H1 (cell line): ENCODE results near the gene GOLGA3. TPM values are rescaled to one million over a fixed set of nuclear protein-coding genes. Genes with fewer than 3 reads are reported as not detected.

Experiments
- CTCF ChIA-PET: fragments of 300-600 bp; sonication (Branson Sonifier 250); formaldehyde crosslinking; loops from one replicate; lab custom pipeline; 2021; ENCODE audit not compliant: partially characterized antibody; lab: Charles Lee
- POLR2A ChIA-PET: fragments of 300-600 bp; sonication (Branson Sonifier 250); formaldehyde crosslinking; loops from one replicate; lab custom pipeline; 2021; ENCODE audit warnings: inconsistent platforms; ENCODE audit not compliant: partially characterized antibody; lab: Charles Lee
- DNase-seq, 2 experiments: peaks; one replicate each; pipeline versions ENCODE4 v3.0.0 to v3.0.0-alpha.2; 2010 to 2022; ENCODE audit warnings: low spot score in 2 of 2, low read depth in 1 of 2, mixed read lengths in 1 of 2
- FAIRE-seq: peaks from 2 replicates; lab custom pipeline; 2011; peaks lifted over from hg19 to GRCh38; lab: Jason Lieb, UNC
- H2AFZ ChIP-seq: 2 replicates; pipeline ENCODE4 v1.8.1; 2012; ENCODE audit warnings: low read length, inconsistent platforms
- H2AK5ac ChIP-seq: 2 replicates; pipeline ENCODE4 v1.6.1; 2013; ENCODE audit warnings: low read depth, low read length
- H2BK120ac ChIP-seq: replicated peaks from 2 replicates; pipeline ENCODE3; 2013; ENCODE audit warnings: low read depth, low read length, inconsistent platforms
- H2BK12ac ChIP-seq: 2 replicates; pipeline ENCODE4 v1.6.1; 2013; ENCODE audit warnings: low read depth, low read length
- H2BK15ac ChIP-seq: 2 replicates; pipeline ENCODE4 v1.6.1; 2013; ENCODE audit warnings: low read length
- H2BK20ac ChIP-seq: 2 replicates; pipeline ENCODE4 v1.6.1; 2013; ENCODE audit warnings: low read length
- H2BK5ac ChIP-seq: 2 replicates; pipeline ENCODE4 v1.6.1; 2013; ENCODE audit warnings: low read depth, low read length
- H3K14ac ChIP-seq: 2 replicates; pipeline ENCODE4 v1.6.1; 2013; ENCODE audit warnings: inconsistent platforms; ENCODE audit not compliant: insufficient read length
- H3K18ac ChIP-seq: 2 replicates; pipeline ENCODE4 v1.6.1; 2013; ENCODE audit warnings: low read length; ENCODE audit errors: extremely low read depth
- H3K23ac ChIP-seq: 2 replicates; pipeline ENCODE4 v1.6.1; 2013; ENCODE audit warnings: inconsistent platforms; ENCODE audit not compliant: insufficient read length
- H3K23me2 ChIP-seq: 2 replicates; pipeline ENCODE4 v1.6.1; 2013; ENCODE audit warnings: low read depth, low read length
- H3K27ac ChIP-seq: 2 replicates; pipeline ENCODE4 v1.6.1; 2011; ENCODE audit warnings: low read depth, low read length, inconsistent platforms
- H3K27me3 ChIP-seq, 4 experiments: replicated peaks in 1 of 4; 1 replicate in 1 of 4; 2 replicates in 3 of 4; pipeline versions ENCODE4 v1.6.1 to v1.8.1; 2011 to 2013; ENCODE audit warnings: low read length in 3 of 4, mild to moderate bottlenecking in 3 of 4, inconsistent platforms in 2 of 4, mixed read lengths in 2 of 4, moderate library complexity in 1 of 4; ENCODE audit not compliant: control insufficient read depth in 3 of 4, insufficient read depth in 3 of 4; ENCODE audit errors: extremely low read depth in 1 of 4
- H3K36me3 ChIP-seq, 4 experiments: 2 replicates each; pipeline versions ENCODE4 v1.6.1 to v1.8.1; 2011 to 2013; ENCODE audit warnings: mild to moderate bottlenecking in 4 of 4, low read length in 3 of 4, moderate library complexity in 2 of 4, control low read depth in 1 of 4, inconsistent platforms in 1 of 4; ENCODE audit not compliant: insufficient read depth in 4 of 4, control insufficient read depth in 2 of 4
- H3K4ac ChIP-seq: replicated peaks from 2 replicates; pipeline ENCODE3; 2013; ENCODE audit warnings: low read length, low read depth, mixed read lengths, inconsistent platforms; ENCODE audit not compliant: insufficient read length
- H3K4me1 ChIP-seq, 4 experiments: replicated peaks in 1 of 4; 1 replicate in 1 of 4; 2 replicates in 3 of 4; pipeline versions ENCODE4 v1.6.1 to v1.8.1; 2011 to 2013; ENCODE audit warnings: low read length in 3 of 4, inconsistent platforms in 2 of 4, mixed read lengths in 1 of 4; ENCODE audit not compliant: insufficient read depth in 4 of 4, control insufficient read depth in 3 of 4
- H3K4me2 ChIP-seq, 2 experiments: 2 replicates each; pipeline versions ENCODE4 v1.6.1 to v1.8.1; 2011 to 2013; ENCODE audit warnings: low read depth in 2 of 2, low read length in 2 of 2, control low read depth in 1 of 2, inconsistent platforms in 1 of 2, mild to moderate bottlenecking in 1 of 2; ENCODE audit not compliant: insufficient read depth in 1 of 2
- H3K4me3 ChIP-seq, 4 experiments: fragments of 200-600, 300-600 bp in 1 of 4; sonication (generic), shearing (Covaris generic), sonication (Bioruptor Twin) in 1 of 4; 2 replicates each; pipeline versions ENCODE4 v1.5.1 to v1.8.1; 2011 to 2016; ENCODE audit warnings: low read length in 4 of 4, low read depth in 3 of 4, control low read depth in 2 of 4, inconsistent platforms in 2 of 4, mild to moderate bottlenecking in 2 of 4, mixed read lengths in 1 of 4, moderate library complexity in 1 of 4; ENCODE audit not compliant: insufficient read depth in 2 of 4; ENCODE audit errors: extremely low read depth in 1 of 4
- H3K56ac ChIP-seq: replicated peaks from 2 replicates; pipeline ENCODE3; 2013; ENCODE audit warnings: low read depth, mild to moderate bottlenecking, mixed read lengths, low read length, inconsistent platforms; ENCODE audit not compliant: insufficient read length
- H3K79me1 ChIP-seq: 2 replicates; pipeline ENCODE4 v1.6.1; 2013; ENCODE audit warnings: low read depth, low read length, control low read depth
- H3K79me2 ChIP-seq, 2 experiments: 2 replicates each; pipeline versions ENCODE4 v1.6.1 to v1.8.1; 2012 to 2013; ENCODE audit warnings: low read length in 2 of 2, mild to moderate bottlenecking in 2 of 2, inconsistent platforms in 1 of 2; ENCODE audit not compliant: insufficient read depth in 2 of 2, control insufficient read depth in 1 of 2
- H3K9ac ChIP-seq, 4 experiments: replicated peaks in 1 of 4; 1 replicate in 1 of 4; 2 replicates in 3 of 4; pipeline versions ENCODE4 v1.6.1 to v1.8.1; 2011 to 2013; ENCODE audit warnings: low read depth in 3 of 4, low read length in 3 of 4, control low read depth in 2 of 4, mild to moderate bottlenecking in 2 of 4, moderate library complexity in 2 of 4, inconsistent platforms in 1 of 4; ENCODE audit errors: extremely low read depth in 1 of 4
- H3K9me3 ChIP-seq, 2 experiments: 2 replicates each; pipeline versions ENCODE4 v1.6.1 to v1.8.1; 2012 to 2013; ENCODE audit warnings: mild to moderate bottlenecking in 2 of 2, moderate library complexity in 2 of 2, control low read depth in 1 of 2, inconsistent platforms in 1 of 2, low read depth in 1 of 2, low read length in 1 of 2, mixed read lengths in 1 of 2; ENCODE audit not compliant: insufficient read depth in 2 of 2
- H4K20me1 ChIP-seq, 2 experiments: replicated peaks in 1 of 2; 2 replicates each; pipeline versions ENCODE3 to v1.8.1; 2011 to 2013; ENCODE audit warnings: inconsistent platforms in 2 of 2, low read length in 2 of 2, mild to moderate bottlenecking in 1 of 2; ENCODE audit not compliant: insufficient read depth in 2 of 2, control insufficient read depth in 1 of 2
- H4K5ac ChIP-seq: 2 replicates; pipeline ENCODE4 v1.6.1; 2013; ENCODE audit warnings: low read length, low read depth, mixed read lengths, inconsistent platforms; ENCODE audit not compliant: insufficient read length
- H4K8ac ChIP-seq: 2 replicates; pipeline ENCODE4 v1.8.0; 2013; ENCODE audit warnings: mild to moderate bottlenecking, moderate library complexity, low read length, inconsistent platforms; ENCODE audit not compliant: insufficient read depth; ENCODE audit errors: extremely low read depth
- H4K91ac ChIP-seq: replicated peaks from 2 replicates; pipeline ENCODE3; 2013; ENCODE audit warnings: low read length, mixed read lengths, inconsistent platforms; ENCODE audit not compliant: insufficient read length
- CHD2 ChIP-seq: IDR thresholded peaks from 2 replicates; pipeline ENCODE4 v1.6.1; 2012; ENCODE audit warnings: low read length, improper control_type of control experiment
- FOSL1 ChIP-seq: IDR thresholded peaks from 2 replicates; pipeline ENCODE4 v1.6.1; 2011; ENCODE audit warnings: mild to moderate bottlenecking, low read depth, low read length, moderate library complexity; ENCODE audit not compliant: insufficient read depth
- KDM1A ChIP-seq: fragments of 200-600, 300-600 bp; sonication (generic); IDR thresholded peaks from 2 replicates; pipeline ENCODE4 v1.7.1; 2016; ENCODE audit warnings: mild to moderate bottlenecking, low read length, borderline replicate concordance
- KDM5A ChIP-seq: fragments of 200-600 bp; IDR thresholded peaks from 2 replicates; pipeline ENCODE4 v1.7.1; 2012; ENCODE audit warnings: mild to moderate bottlenecking, low read length, inconsistent platforms, mixed read lengths
- PHF8 ChIP-seq: fragments of 200-600 bp; sonication (generic); conservative IDR thresholded peaks from 2 replicates; pipeline ENCODE4 v1.7.1; 2012; ENCODE audit warnings: low read depth, mild to moderate bottlenecking, inconsistent platforms, low read length, moderate library complexity
- POLR2AphosphoS5 ChIP-seq: IDR thresholded peaks from 2 replicates; pipeline ENCODE4 v1.6.1; 2011; ENCODE audit warnings: low read depth, low read length
- SRF ChIP-seq: IDR thresholded peaks from 2 replicates; pipeline ENCODE4 v1.6.1; 2011; ENCODE audit warnings: mild to moderate bottlenecking, low read depth, low read length, moderate library complexity
- SUZ12 ChIP-seq: fragments of 200-600 bp; sonication (generic); IDR thresholded peaks from 2 replicates; pipeline ENCODE4 v1.6.1; 2012; ENCODE audit warnings: mild to moderate bottlenecking, inconsistent platforms, low read length, moderate library complexity, mixed read lengths
- ZNF274 ChIP-seq: IDR thresholded peaks from 2 replicates; pipeline ENCODE4 v1.7.0; 2012; ENCODE audit warnings: low read length, borderline replicate concordance; ENCODE audit errors: extremely low read depth
- WGBS, 2 experiments: shearing (Covaris generic) in 1 of 2; methylation state at CpG; one replicate each; pipeline versions ENCODE4 v1.1.6 to v1.1.7; 2013 to 2015; ENCODE audit warnings: low lambda C conversion rate in 2 of 2, mixed read lengths in 2 of 2, inconsistent platforms in 1 of 2, low coverage in 1 of 2, missing lambda C conversion rate in 1 of 2; ENCODE audit not compliant: insufficient replicate concordance in 2 of 2, insufficient coverage in 1 of 2, insufficient read length in 1 of 2; ENCODE audit errors: extremely low coverage in 1 of 2, missing lambda C conversion rate in 1 of 2; 5-methylcytosine and 5-hydroxymethylcytosine counted together
- polyA plus RNA-seq, 7 experiments: library from polyadenylated mRNA; depleted of rRNA in 3 of 7; stranded (reverse) in 5 of 7; unstranded in 2 of 7; fragments of >200 nt in 5 of 7; fragments of 200-250 nt in 2 of 7; gene quantifications; 1 replicate in 5 of 7; 2 replicates in 1 of 7; 4 replicates in 1 of 7; pipeline versions ENCODE4 v1.2.1 to v1.2.3, GENCODE V29; 2011 to 2013; ENCODE audit warnings: missing spikeins in 2 of 7, mixed read lengths in 2 of 7
- total RNA-seq: library from RNA; stranded (reverse); fragmentation: NEBNext Ultra II Directional; extraction: Animal tissue kit (Norgen Biotek cat#: 25700); gene quantifications from 2 replicates; pipeline ENCODE4 v1.2.1, GENCODE V29; 2021
- TF ChIP-seq, protein P1 (sequence below), 3 experiments: IDR thresholded peaks; 1 replicate in 2 of 3; 2 replicates in 1 of 3; pipeline versions ENCODE4 v1.5.1 to v1.6.1; 2011; ENCODE audit warnings: low read length in 3 of 3, mild to moderate bottlenecking in 3 of 3, inconsistent platforms in 2 of 3, low read depth in 1 of 3, moderate library complexity in 1 of 3; ENCODE audit not compliant: insufficient read depth in 1 of 3; ENCODE audit errors: control extremely low read depth in 1 of 3

Gene GOLGA3
- total and polyA plus RNA-seq, 2 of the 8 experiments (the other 6 are each of a cell fraction or from before 2014, with no cell fraction given), result 6.4 to 33.1 TPM

DNA sequence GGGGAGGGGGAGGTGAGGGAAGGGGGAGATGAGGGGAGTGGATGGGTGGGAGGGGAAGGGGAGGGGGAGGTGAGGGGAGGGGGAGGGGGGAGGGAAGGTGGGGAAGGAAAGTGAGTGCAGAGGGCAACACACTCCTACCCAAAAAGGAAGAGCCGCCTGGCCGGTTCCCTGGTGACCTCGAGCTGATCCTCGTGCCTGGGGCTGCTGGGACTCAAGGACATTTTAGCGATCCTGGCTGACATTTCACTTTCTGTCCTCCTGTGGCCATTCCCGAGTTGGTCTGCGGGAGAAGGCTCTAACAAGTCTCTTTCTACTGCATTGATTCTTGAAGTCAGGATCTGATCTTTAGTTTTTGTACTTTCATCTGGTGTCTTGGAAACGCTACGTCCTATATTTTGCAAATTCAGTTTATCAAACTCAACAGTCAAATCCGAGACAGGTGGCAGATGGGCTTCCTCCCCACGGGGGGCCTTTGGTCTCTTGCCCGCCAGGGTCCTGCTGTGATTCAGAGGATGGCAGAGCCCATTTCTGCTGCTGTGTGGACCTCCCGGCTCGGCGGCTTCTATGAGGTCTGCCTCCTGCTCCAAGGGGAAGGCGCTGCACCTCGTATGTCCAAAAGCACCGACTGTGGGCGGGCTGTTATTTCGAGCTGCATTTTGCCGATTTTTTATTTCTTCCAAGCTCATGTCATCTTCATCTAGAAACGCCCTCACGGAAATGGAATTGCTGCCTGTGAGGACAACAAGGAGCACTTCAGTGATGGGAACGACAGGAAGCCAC lies 98.9 kb downstream of the GOLGA3 start:
- H3K23ac ChIP-seq, result no peak overlapping the region
- FAIRE-seq (no peak), DNase-seq (no peak)
- no peak overlapping the region for H2AK5ac ChIP-seq
- H2BK20ac ChIP-seq, result no peak overlapping the region
- H2BK12ac ChIP-seq, result no peak overlapping the region
- 94% methylated on average over 22 of the region's 24 CpGs; no CpG with 5 or more reads in 1 of the 2 experiments for WGBS, 2 experiments
- H3K79me1 ChIP-seq, result no peaks in the 10 kb centered on the region
- H3K4me3 ChIP-seq, result no peak overlapping the region
- peaks cover 0 to 8% of the 10 kb centered on the region in 2 experiments; a peak in 1 of 4 replicates for H3K9me3 ChIP-seq
- POLR2A ChIA-PET, result interaction anchor here (1.2 to 3.1 kb wide), 10 partner anchors 8 to 156 kb away, joined by 3 to 17 read pairs (median 4); partner anchors contain the start of gene PGAM5
- no peaks in the 10 kb centered on the region; a peak in 1 of 4 replicates for H3K79me2 ChIP-seq
- H4K91ac ChIP-seq, result no peak overlapping the region
- peaks cover 4 to 9% of the 10 kb centered on the region in 2 experiments for H4K20me1 ChIP-seq
- H3K27ac ChIP-seq, result no peak overlapping the region
- no peak overlapping the region for H4K5ac ChIP-seq
- no peak overlapping the region for H3K4me2 ChIP-seq
- no peaks in the 10 kb centered on the region for H3K23me2 ChIP-seq
- H3K56ac ChIP-seq, result no peak overlapping the region
- no peak overlapping the region for H3K9ac ChIP-seq
- H2BK5ac ChIP-seq, result no peak overlapping the region
- H2BK120ac ChIP-seq, result no peak overlapping the region
- no peak overlapping the region for H2BK15ac ChIP-seq
- peaks cover 37 to 88% (median 72%) of the 10 kb centered on the region in 4 experiments for H3K36me3 ChIP-seq
- no peak overlapping the region for H3K14ac ChIP-seq
- no peaks in the 10 kb centered on the region; a peak in 1 of 7 replicates for H3K4me1 ChIP-seq
- H3K27me3 ChIP-seq, result no peaks in the 10 kb centered on the region
- H3K18ac ChIP-seq, result no peak overlapping the region
- no peak overlapping the region for H3K4ac ChIP-seq
- CTCF ChIA-PET, result interaction anchor here (1.6 kb wide), 1 partner anchor 10 kb away, joined by 3 read pairs; no protein-coding TSS in a partner anchor
- H4K8ac ChIP-seq, result no peak overlapping the region
- no peak overlapping the region for H2AFZ ChIP-seq
- TF ChIP-seq CHD2 (no peak), KDM5A (no peak), KDM1A (no peak), ZNF274 (no peak), SUZ12 (no peak), FOSL1 (no peak), PHF8 (no peak), SRF (no peak), POLR2AphosphoS5 (no peak)
- TF ChIP-seq, protein P1, sequence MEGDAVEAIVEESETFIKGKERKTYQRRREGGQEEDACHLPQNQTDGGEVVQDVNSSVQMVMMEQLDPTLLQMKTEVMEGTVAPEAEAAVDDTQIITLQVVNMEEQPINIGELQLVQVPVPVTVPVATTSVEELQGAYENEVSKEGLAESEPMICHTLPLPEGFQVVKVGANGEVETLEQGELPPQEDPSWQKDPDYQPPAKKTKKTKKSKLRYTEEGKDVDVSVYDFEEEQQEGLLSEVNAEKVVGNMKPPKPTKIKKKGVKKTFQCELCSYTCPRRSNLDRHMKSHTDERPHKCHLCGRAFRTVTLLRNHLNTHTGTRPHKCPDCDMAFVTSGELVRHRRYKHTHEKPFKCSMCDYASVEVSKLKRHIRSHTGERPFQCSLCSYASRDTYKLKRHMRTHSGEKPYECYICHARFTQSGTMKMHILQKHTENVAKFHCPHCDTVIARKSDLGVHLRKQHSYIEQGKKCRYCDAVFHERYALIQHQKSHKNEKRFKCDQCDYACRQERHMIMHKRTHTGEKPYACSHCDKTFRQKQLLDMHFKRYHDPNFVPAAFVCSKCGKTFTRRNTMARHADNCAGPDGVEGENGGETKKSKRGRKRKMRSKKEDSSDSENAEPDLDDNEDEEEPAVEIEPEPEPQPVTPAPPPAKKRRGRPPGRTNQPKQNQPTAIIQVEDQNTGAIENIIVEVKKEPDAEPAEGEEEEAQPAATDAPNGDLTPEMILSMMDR (IDR thresholded peaks at IDR 0.05; ENCODE audit: control extremely low read depth in 1 of 3, insufficient read depth in 1 of 3, low read depth in 1 of 3, low read length in 3 of 3), result no peak
